Nephron (organoid): ENCODE measurements around the gene TEDC1.
A peak's percentile ranks its signal among the peaks of the same experiment; 100 is the strongest.

Source experiments
- H3K27ac Mint-ChIP-seq, 3 experiments: 2 replicates each; pipeline ENCODE4 v1.8.0; 2020; ENCODE audit warnings: mixed read lengths in 3 of 3, mild to moderate bottlenecking in 2 of 3, moderate library complexity in 1 of 3
- H3K27me3 Mint-ChIP-seq: 2 replicates; pipeline ENCODE4 v1.8.0; 2021; ENCODE audit warnings: low read depth, mild to moderate bottlenecking, moderate library complexity, mixed read lengths
- H3K36me3 Mint-ChIP-seq: 2 replicates; pipeline ENCODE4 v1.8.0; 2020; ENCODE audit warnings: low read depth, mixed read lengths
- H3K4me1 Mint-ChIP-seq: 2 replicates; pipeline ENCODE4 v1.8.0; 2020; ENCODE audit warnings: mixed read lengths
- H3K4me3 Mint-ChIP-seq, 3 experiments: 2 replicates each; pipeline ENCODE4 v1.8.0; 2020; ENCODE audit warnings: mild to moderate bottlenecking in 3 of 3, mixed read lengths in 3 of 3, moderate library complexity in 2 of 3
- H3K9me3 Mint-ChIP-seq: 2 replicates; pipeline ENCODE4 v1.8.0; 2020; ENCODE audit warnings: mixed read lengths
- CTCF ChIP-seq, 3 experiments: fragments of 200-600 bp; sonication (generic); IDR thresholded peaks; one replicate each; pipeline ENCODE4 v1.5.0; 2021; ENCODE audit warnings: antibody characterized with exemption in 3 of 3; ENCODE audit not compliant: unreplicated experiment in 3 of 3

Gene TEDC1

GRCh38 chr14:105470350-105471296, 20.4 kb upstream of the TEDC1 start:
- H3K4me1 Mint-ChIP-seq = no peaks in the 10 kb centered on the region
- no peaks in the 10 kb centered on the region for H3K36me3 Mint-ChIP-seq
- peak overlapping the region in 1 of 3 experiments; percentile 65 for H3K27ac Mint-ChIP-seq
- TF ChIP-seq CTCF (IDR thresholded peaks at IDR 0.05; ENCODE audit: unreplicated experiment in 3 of 3) = no peak
- H3K9me3 Mint-ChIP-seq = no peaks in the 10 kb centered on the region
- no peak overlapping the region for H3K4me3 Mint-ChIP-seq
- no peaks in the 10 kb centered on the region for H3K27me3 Mint-ChIP-seq

GRCh38 chr14:105471297-105471821, 19.7 kb upstream of the TEDC1 start:
- Mint-ChIP-seq H3K4me3 (no peak overlapping the region), H3K27me3 (no peaks in the 10 kb centered on the region), H3K9me3 (no peaks in the 10 kb centered on the region), H3K27ac (no peak overlapping the region), H3K4me1 (no peaks in the 10 kb centered on the region), H3K36me3 (no peaks in the 10 kb centered on the region)
- TF ChIP-seq CTCF (IDR thresholded peaks at IDR 0.05; ENCODE audit: unreplicated experiment in 3 of 3) = peak; percentile 22 to 33 (median 32)

GRCh38 chr14:105471823-105472485, 19.1 kb upstream of the TEDC1 start:
- peaks cover 3% of the 10 kb centered on the region for H3K27me3 Mint-ChIP-seq
- H3K27ac Mint-ChIP-seq = no peak overlapping the region
- no peaks in the 10 kb centered on the region for H3K9me3 Mint-ChIP-seq
- H3K4me1 Mint-ChIP-seq = no peaks in the 10 kb centered on the region
- no peak for TF ChIP-seq CTCF (IDR thresholded peaks at IDR 0.05; ENCODE audit: unreplicated experiment in 3 of 3)
- no peaks in the 10 kb centered on the region for H3K36me3 Mint-ChIP-seq
- H3K4me3 Mint-ChIP-seq = peak overlapping the region in 1 of 3 experiments; percentile 19

GRCh38 chr14:105472486-105472991, 18.5 kb upstream of the TEDC1 start:
- H3K9me3 Mint-ChIP-seq = no peaks in the 10 kb centered on the region
- TF ChIP-seq CTCF (IDR thresholded peaks at IDR 0.05; ENCODE audit: unreplicated experiment in 3 of 3) = no peak
- H3K27me3 Mint-ChIP-seq = peaks cover 8% of the 10 kb centered on the region
- H3K4me3 Mint-ChIP-seq = peak overlapping the region in 1 of 3 experiments; percentile 19
- H3K4me1 Mint-ChIP-seq = peaks cover 5% of the 10 kb centered on the region
- no peak overlapping the region for H3K27ac Mint-ChIP-seq
- no peaks in the 10 kb centered on the region for H3K36me3 Mint-ChIP-seq

GRCh38 chr14:105473033-105473676, 17.9 kb upstream of the TEDC1 start:
- H3K27me3 Mint-ChIP-seq = peaks cover 11% of the 10 kb centered on the region
- no peak for TF ChIP-seq CTCF (IDR thresholded peaks at IDR 0.05; ENCODE audit: unreplicated experiment in 3 of 3)
- H3K27ac Mint-ChIP-seq = peak overlapping the region in 1 of 3 experiments; percentile 29
- peak overlapping the region; percentile 50 to 68 (median 59) for H3K4me3 Mint-ChIP-seq
- no peaks in the 10 kb centered on the region for H3K36me3 Mint-ChIP-seq
- peaks cover 5% of the 10 kb centered on the region for H3K4me1 Mint-ChIP-seq
- no peaks in the 10 kb centered on the region for H3K9me3 Mint-ChIP-seq
